ENCODE data around the gene OR4D11. TPM values are rescaled to one million over a fixed set of nuclear protein-coding genes. Genes with fewer than 3 reads are reported as not detected.

OR4D11 gene
- total RNA-seq, 2 experiments from 2014 or later, result not detected

DNA sequence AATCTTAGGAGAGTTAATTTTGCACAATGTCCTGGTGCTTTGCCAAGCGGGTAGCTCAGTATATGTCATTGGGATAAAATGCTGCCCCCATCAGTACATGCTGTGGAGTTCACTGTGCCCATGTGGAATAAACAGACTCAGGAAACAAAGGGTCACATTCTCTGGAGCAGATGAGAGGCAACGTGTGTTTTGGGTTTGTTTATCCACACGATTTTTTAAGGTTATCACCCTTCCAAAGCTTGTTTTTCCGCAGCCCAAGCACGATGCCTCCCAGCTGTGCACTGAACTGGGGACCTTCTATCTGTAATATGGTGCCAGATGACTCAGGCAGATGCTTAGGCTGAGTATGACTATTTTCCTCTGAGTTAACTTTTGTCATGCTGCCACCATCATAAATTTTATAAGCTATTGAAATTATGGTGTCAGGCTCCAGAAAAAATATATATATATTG is 40.2 kb upstream of the OR4D11 start:
- BruUV-seq (replicated peaks), result no TSS peak
- no peaks in the 10 kb centered on the region for H3K4me1 ChIP-seq (ENCODE audit: insufficient read depth, low read length, poor library complexity, severe bottlenecking)
- no peak overlapping the region for H3K4me3 ChIP-seq (ENCODE audit: low read depth, low read length, poor library complexity, severe bottlenecking)
- DNase-seq (ENCODE audit: low spot score), result no peak
- POLR2A ChIA-PET, result interaction anchor here (0.6 kb wide), 1 partner anchor 109 kb away, joined by 3 read pairs; no protein-coding TSS in a partner anchor
- no peaks in the 10 kb centered on the region for H3K9me2 ChIP-seq (ENCODE audit: insufficient read depth, low read length)
- intact Hi-C loops (cut with micrococcal nuclease; ENCODE audit: unreplicated experiment), result no loop called here
- no peak overlapping the region for H3K4me2 ChIP-seq (ENCODE audit: low read length)
- H3K79me2 ChIP-seq (ENCODE audit: insufficient read depth, low read depth, low read length), result no peaks in the 10 kb centered on the region
- CTCF ChIA-PET (ENCODE audit: unreplicated experiment), result no interaction called here
- no peak for TF ChIP-seq EZH2phosphoT487 (IDR thresholded peaks at IDR 0.05; ENCODE audit: borderline replicate concordance, low read depth, low read length)
- TF ChIP-seq, protein P1, sequence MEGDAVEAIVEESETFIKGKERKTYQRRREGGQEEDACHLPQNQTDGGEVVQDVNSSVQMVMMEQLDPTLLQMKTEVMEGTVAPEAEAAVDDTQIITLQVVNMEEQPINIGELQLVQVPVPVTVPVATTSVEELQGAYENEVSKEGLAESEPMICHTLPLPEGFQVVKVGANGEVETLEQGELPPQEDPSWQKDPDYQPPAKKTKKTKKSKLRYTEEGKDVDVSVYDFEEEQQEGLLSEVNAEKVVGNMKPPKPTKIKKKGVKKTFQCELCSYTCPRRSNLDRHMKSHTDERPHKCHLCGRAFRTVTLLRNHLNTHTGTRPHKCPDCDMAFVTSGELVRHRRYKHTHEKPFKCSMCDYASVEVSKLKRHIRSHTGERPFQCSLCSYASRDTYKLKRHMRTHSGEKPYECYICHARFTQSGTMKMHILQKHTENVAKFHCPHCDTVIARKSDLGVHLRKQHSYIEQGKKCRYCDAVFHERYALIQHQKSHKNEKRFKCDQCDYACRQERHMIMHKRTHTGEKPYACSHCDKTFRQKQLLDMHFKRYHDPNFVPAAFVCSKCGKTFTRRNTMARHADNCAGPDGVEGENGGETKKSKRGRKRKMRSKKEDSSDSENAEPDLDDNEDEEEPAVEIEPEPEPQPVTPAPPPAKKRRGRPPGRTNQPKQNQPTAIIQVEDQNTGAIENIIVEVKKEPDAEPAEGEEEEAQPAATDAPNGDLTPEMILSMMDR (conservative IDR thresholded peaks at IDR 0.05; ENCODE audit: low read length), result no peak
- H3K36me3 ChIP-seq (ENCODE audit: insufficient read depth, low read length), result no peaks in the 10 kb centered on the region
- no peaks in the 10 kb centered on the region for H3K9me3 ChIP-seq (ENCODE audit: low read length)
- H2AFZ ChIP-seq (ENCODE audit: low read length), result no peak overlapping the region
- H4K20me1 ChIP-seq (ENCODE audit: insufficient read depth, low read length), result no peaks in the 10 kb centered on the region
- no peak overlapping the region for H3K27ac ChIP-seq (ENCODE audit: low read depth, low read length, poor library complexity, severe bottlenecking)

DNA sequence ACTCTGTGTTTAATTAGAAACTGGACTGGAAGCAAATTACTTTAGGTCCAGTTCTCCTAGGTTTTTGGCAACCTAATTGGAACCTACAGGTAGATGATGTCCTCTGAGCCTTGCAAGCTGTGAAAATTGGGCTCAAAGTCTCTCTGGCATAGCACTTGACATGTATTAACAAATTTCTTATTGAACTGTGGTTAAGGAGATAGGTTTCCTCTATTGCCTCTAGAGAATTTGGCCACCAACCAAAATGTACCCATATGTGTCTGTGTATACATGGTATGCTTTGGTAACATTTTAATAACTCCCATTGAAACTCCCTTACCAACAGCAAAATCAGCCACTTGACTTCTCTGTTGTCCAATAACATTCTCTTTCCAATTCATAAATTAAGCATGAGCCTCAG is 30.4 kb upstream of the OR4D11 start, which contains the start of gene OR4D10:
TSS of gene OR4D10 (plus strand) at position 301 of the 400 bp plus-strand sequence. CDS start 4,115 bp downstream, outside the sequence.
- no peaks in the 10 kb centered on the region for H4K20me1 ChIP-seq (ENCODE audit: insufficient read depth, low read length)
- no peak for DNase-seq (ENCODE audit: low spot score)
- H3K36me3 ChIP-seq (ENCODE audit: insufficient read depth, low read length), result no peaks in the 10 kb centered on the region
- H3K27ac ChIP-seq (ENCODE audit: low read depth, low read length, poor library complexity, severe bottlenecking), result no peak within 1 kb of the TSS
- POLR2A ChIA-PET, result no interaction called here
- no peaks in the 10 kb centered on the region for H3K9me3 ChIP-seq (ENCODE audit: low read length)
- no peak within 1 kb of the TSS for H3K4me3 ChIP-seq (ENCODE audit: low read depth, low read length, poor library complexity, severe bottlenecking)
- peaks cover 8% of the 10 kb centered on the region for H3K4me1 ChIP-seq (ENCODE audit: insufficient read depth, low read length, poor library complexity, severe bottlenecking)
- no peak within 1 kb of the TSS for H3K4me2 ChIP-seq (ENCODE audit: low read length)
- CTCF ChIA-PET (ENCODE audit: unreplicated experiment), result no interaction called here
- no peaks in the 10 kb centered on the region for H3K79me2 ChIP-seq (ENCODE audit: insufficient read depth, low read depth, low read length)
- no peak within 1 kb of the TSS for H2AFZ ChIP-seq (ENCODE audit: low read length)
- intact Hi-C loops (cut with micrococcal nuclease; ENCODE audit: unreplicated experiment), result no loop called here
- no peaks in the 10 kb centered on the region for H3K9me2 ChIP-seq (ENCODE audit: insufficient read depth, low read length)
- BruUV-seq (replicated peaks), result no TSS peak
- TF ChIP-seq, protein P1 (conservative IDR thresholded peaks at IDR 0.05; ENCODE audit: low read length), result no peak
- no peak for TF ChIP-seq EZH2phosphoT487 (IDR thresholded peaks at IDR 0.05; ENCODE audit: borderline replicate concordance, low read depth, low read length)

DNA sequence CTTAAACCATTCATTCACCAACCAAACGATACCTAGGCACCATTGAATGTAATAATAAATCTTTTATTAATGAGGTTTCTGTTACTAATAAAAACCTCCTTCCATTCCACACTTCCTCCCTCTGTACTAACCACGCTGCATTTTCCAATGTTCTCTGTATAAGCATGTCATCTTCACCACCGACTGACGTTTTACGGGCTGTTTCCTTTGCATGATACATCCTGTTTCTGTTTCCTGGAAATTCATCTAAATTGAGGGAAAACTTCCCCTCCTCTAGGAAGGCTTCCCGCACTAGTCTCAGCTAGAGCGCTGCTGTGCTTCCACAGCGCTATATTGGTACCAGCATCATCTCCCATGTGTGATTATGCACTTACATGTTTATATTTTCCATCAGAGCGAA is 28.2 kb upstream of the OR4D11 start:
- DNase-seq (ENCODE audit: low spot score), result no peak
- TF ChIP-seq EZH2phosphoT487 (IDR thresholded peaks at IDR 0.05; ENCODE audit: borderline replicate concordance, low read depth, low read length), result no peak
- TF ChIP-seq, protein P1 (conservative IDR thresholded peaks at IDR 0.05; ENCODE audit: low read length), result no peak
- H3K36me3 ChIP-seq (ENCODE audit: insufficient read depth, low read length), result no peaks in the 10 kb centered on the region
- ChIA-PET CTCF (ENCODE audit: unreplicated experiment) (no interaction called here), POLR2A (interaction anchor here (0.6 kb wide), 1 partner anchor 84 kb away, joined by 4 read pairs; no protein-coding TSS in a partner anchor)
- no peak overlapping the region for H3K4me2 ChIP-seq (ENCODE audit: low read length)
- H4K20me1 ChIP-seq (ENCODE audit: insufficient read depth, low read length), result no peaks in the 10 kb centered on the region
- H3K4me3 ChIP-seq (ENCODE audit: low read depth, low read length, poor library complexity, severe bottlenecking), result no peak overlapping the region
- H3K79me2 ChIP-seq (ENCODE audit: insufficient read depth, low read depth, low read length), result no peaks in the 10 kb centered on the region
- no peaks in the 10 kb centered on the region for H3K9me2 ChIP-seq (ENCODE audit: insufficient read depth, low read length)
- intact Hi-C loops (cut with micrococcal nuclease; ENCODE audit: unreplicated experiment), result no loop called here
- H3K27ac ChIP-seq (ENCODE audit: low read depth, low read length, poor library complexity, severe bottlenecking), result no peak overlapping the region
- BruUV-seq (replicated peaks), result no TSS peak
- H3K9me3 ChIP-seq (ENCODE audit: low read length), result no peaks in the 10 kb centered on the region
- no peak overlapping the region for H2AFZ ChIP-seq (ENCODE audit: low read length)
- H3K4me1 ChIP-seq (ENCODE audit: insufficient read depth, low read length, poor library complexity, severe bottlenecking), result peaks cover 8% of the 10 kb centered on the region

All from OCI-LY7 (cell line).